HG02981 (cell line): ENCODE measurements around the gene ZDHHC24.

ENCODE experiments used
- ATAC-seq: cut with Tn5 transposase; IDR thresholded peaks from one replicate; pipeline ENCODE4 v1.9.1; 2021; ENCODE audit warnings: mild to moderate bottlenecking, moderate library complexity; ENCODE audit not compliant: unreplicated experiment

Gene ZDHHC24

DNA sequence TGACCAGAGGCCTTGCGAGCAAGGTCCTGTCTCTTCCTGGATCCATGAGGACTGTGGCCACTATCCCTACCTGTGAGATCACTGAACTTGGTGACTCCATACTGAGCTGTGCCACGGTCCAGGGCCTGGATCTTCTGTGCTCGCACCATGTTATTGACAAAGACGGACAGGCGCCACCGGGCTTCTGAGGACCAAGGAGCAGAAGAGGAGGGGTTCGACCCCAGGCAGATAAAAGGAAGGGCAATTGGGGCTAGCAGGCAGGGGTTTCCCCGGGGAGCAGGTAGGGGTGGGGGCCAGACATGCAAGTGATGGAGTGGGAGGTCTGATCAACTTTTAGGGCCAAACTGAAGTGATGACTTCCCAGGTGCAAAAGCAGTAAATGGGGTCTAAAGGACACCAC is 20.4 kb upstream of the ZDHHC24 start:
- no peak for ATAC-seq

GRCh38 chr11:66564984-66565383 is 19.1 kb upstream of the ZDHHC24 start:
- ATAC-seq, result no peak

- ATAC-seq, result no peak
These were observed 18.7 kb upstream of the ZDHHC24 start for GRCh38 chr11:66564538-66564937.

GRCh38 chr11:66563832-66564231 is 18.0 kb upstream of the ZDHHC24 start:
- no peak for ATAC-seq

- ATAC-seq, result no peak
These were observed 17.2 kb upstream of the ZDHHC24 start for GRCh38 chr11:66562907-66563583.

- no peak for ATAC-seq
These were observed 16.4 kb upstream of the ZDHHC24 start for GRCh38 chr11:66562275-66562674.

DNA sequence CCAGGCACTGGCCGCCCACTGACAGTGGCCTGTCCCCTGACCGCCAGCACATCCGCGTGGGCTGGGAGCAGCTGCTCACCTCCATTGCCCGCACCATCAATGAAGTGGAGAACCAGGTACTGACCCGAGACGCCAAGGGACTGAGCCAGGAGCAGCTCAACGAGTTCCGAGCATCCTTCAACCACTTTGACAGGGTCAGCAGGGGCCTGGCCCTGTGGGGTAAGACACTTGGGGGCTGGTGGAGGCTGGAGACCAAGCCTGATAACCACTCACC is 16.1 kb upstream of the ZDHHC24 start:
- ATAC-seq, result no peak

- ATAC-seq, result no peak
These were observed 15.5 kb upstream of the ZDHHC24 start for GRCh38 chr11:66561178-66561974.

GRCh38 chr11:66559866-66560676 is 14.2 kb upstream of the ZDHHC24 start:
- no peak for ATAC-seq

DNA sequence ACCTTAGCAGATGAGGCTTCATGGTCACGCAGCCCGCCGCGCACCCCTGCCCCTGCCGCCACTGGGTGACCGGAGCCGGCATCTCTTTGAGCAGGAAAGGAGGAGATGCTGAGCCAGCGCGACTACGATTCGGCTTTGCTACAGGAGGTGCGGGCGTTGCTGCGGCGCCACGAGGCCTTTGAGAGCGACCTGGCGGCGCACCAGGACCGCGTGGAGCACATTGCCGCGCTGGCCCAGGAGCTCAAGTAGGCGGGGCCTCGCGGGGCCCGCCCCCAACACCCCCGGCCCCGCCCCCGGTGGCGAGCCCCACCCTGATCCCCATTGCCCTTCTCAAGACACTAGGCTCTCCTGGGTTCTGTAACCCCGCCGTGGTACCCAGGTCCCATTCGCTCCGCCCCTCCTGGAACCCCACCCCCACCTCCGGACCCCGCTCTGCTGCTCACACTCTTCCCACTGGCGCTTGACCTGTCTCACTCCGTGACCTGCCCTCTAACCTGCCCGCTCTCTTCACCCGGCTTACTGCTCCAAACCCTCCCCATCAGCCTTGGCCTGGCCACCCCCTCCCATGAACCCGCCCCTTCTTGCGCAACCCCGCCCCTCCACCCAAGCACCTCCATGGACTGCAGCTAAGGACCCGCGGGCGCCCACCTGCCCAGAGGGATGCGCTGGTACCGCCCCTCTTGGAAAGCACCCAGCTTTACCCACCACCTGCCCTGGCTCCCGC is 13.5 kb upstream of the ZDHHC24 start:
- ATAC-seq, result no peak

DNA sequence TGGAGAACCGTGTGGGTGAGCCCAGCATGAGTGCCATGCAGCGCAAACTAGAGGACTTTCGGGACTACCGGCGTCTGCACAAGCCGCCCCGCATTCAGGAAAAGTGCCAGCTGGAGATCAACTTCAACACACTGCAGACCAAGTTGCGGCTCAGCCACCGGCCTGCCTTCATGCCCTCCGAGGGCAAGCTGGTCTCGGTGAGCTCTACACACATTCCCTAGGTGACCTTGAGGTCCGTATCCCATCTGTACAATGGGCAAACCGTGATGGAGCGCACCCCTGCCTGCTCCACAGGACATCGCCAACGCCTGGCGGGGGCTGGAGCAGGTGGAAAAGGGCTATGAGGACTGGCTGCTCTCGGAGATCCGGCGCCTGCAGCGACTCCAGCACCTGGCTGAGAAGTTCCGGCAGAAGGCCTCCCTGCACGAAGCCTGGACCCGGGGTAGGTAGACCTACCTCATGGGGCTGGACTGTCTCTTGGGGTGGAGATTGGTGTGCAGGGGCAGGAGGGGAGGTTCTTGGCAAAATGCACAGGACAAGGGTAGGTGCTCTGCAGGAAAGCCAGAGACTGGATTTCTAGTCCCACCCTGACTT is 12.0 kb upstream of the ZDHHC24 start:
- ATAC-seq, result no peak

DNA sequence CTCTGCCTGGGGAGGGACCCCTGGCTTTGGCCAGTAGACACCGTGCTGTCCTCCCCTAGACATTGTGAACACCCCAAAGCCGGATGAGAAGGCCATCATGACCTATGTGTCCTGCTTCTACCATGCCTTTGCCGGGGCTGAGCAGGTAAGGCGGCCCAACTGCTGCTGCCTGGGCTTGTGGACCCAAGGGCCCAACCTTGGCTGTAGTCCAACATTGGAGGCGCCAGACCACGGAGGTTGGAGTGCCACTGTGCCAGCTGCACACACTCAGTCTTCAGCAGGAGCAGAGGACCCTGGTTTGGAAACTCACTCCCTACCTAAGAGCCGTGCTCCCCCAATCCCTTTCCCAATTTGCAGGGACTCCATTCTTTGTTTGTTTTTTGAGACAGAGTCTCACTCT is 10.2 kb upstream of the ZDHHC24 start:
- ATAC-seq, result no peak

- no peak for ATAC-seq
These were observed 9.6 kb upstream of the ZDHHC24 start for GRCh38 chr11:66555416-66555815.

DNA sequence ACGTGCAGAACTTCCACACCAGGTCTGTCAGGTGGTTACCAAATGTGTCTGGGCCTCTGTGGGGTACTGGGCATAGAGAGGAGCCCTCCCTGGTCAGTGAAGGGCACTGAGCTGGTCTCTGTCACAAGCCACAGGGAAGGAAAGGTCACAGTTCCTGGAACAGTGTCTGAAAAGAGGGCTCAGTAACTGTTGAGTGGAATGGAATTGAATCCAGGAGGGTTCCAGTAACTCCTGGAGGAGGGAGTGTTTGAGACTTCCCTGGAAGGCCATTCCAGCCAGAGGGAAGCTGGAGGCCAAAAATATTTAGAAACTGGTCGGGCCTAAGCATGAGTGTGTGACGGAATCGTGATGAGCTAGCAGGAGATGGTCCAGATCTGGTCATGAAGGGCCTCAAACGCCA is 8.8 kb upstream of the ZDHHC24 start:
- ATAC-seq, result no peak

DNA sequence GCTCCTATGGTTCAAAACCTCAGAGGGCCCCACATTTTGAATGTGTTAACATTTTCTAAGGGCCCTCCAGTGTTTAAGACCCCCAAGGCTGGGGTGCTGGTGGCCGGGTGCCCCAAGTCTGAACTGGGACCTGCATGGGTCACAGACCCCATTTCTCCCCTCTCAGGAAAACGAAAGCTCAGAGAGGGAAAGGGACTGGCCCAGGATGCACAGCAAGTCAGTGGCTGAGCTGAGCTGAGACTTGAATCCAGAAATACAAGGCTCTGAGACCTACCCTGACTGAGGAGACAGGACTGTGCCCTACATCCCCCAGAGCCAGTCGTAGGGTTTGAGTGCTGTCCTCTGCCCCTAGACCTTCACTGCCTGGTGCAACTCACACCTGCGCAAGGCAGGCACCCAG is 5.0 kb upstream of the ZDHHC24 start:
- ATAC-seq, result no peak

GRCh38 chr11:66549696-66550095 is 3.8 kb upstream of the ZDHHC24 start:
- no peak for ATAC-seq

DNA sequence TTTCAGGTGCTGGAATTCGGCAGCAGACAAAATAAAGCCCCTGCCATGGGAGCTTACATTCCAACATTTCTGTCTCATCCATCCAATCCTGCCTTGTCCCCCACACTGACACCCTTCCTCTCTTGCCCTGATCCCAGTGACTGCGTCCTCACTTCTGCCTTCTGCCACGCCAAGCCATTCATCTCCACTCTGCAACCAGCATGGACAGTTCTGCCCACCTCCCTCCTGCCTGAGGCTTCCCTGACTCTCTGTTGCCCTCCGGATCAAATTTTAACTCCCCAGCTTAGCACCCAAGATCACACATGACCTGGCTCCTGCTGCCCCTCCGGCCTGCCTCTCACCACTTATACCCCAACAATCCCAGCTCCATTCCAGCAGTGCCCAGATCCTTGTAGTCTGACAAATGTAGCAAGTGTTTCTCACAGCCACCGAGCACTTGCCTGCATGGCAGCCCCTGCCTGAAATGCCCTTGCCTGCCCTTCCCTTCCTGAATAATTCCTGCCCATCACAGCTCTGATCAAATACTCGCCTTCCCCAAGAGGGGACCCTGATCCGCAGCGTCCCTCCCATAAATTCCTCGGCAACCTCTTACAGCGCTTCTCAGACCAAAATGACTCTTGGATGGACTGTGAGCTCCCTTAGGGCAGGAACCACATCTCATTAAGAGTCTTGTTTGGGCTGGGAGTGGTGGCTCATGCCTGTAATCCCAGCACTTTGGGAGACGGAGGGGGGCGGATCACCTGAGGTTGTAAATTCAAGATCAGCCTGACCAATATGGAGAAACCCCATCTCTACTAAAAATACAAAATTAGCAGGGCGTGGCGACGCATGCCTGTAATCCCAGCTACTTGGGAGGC is 3.2 kb upstream of the ZDHHC24 start:
- no peak for ATAC-seq

DNA sequence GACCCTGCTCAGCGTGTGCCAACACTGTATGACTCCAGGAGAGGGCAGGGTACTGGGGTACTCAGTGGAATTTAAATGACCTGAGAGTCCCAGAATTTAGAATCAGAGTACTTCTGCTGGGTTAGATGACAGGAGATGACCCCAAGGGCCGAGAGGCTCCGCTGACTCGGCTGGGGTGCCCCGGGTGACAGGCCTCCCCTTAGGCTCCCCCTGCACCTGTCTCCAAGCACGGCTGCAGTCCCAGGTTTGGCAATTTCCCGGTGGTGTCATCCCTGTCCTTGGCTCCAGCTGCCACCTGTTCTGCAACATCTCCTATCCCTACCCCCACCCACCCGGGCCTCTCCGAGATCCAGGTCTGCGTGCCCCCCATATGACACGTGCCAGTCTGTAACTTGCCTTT is 2.2 kb upstream of the ZDHHC24 start:
- no peak for ATAC-seq

DNA sequence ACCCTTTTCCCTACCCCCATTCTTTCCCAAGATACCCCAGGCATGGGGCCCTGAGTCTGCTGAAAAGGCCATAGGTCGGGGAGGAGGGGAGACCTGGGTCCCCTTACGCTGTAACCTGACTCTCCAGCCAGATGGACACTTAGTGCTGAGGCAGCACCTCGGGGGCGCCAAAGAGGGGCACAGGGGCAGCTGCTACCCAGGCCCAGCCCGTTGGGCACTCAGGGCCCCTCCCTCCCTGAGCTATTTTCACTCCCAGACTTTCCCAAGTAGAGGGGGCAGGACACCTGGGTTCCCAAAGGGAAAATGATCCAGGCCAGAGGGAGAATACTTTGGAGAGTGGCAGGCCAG is 1.8 kb upstream of the ZDHHC24 start:
- no peak for ATAC-seq
